ENCODE measurements around the gene FLVCR2. TPM values are rescaled to one million over a fixed set of nuclear protein-coding genes. Genes with fewer than 3 reads are reported as not detected.

The FLVCR2 gene
- total RNA-seq, 1 donor from 2014 or later: 0.79 TPM

GRCh38 chr14:75643985-75644384 is 65.6 kb downstream of the FLVCR2 start:
- TF ChIP-seq CTCF (IDR thresholded peaks at IDR 0.05; ENCODE audit: insufficient read depth, low read length, severe bottlenecking): no peak
- Histone ChIP-seq H3K36me3 (ENCODE audit: control insufficient read depth, insufficient read depth, low read length) (no peaks in the 10 kb centered on the region), H3K4me3 (ENCODE audit: low read depth, low read length) (no peak overlapping the region), H3K27me3 (ENCODE audit: control insufficient read depth, insufficient read depth, low read length) (no peaks in the 10 kb centered on the region)
- DNase-seq (ENCODE audit: low read depth): no peak
- no peak for FAIRE-seq

DNA sequence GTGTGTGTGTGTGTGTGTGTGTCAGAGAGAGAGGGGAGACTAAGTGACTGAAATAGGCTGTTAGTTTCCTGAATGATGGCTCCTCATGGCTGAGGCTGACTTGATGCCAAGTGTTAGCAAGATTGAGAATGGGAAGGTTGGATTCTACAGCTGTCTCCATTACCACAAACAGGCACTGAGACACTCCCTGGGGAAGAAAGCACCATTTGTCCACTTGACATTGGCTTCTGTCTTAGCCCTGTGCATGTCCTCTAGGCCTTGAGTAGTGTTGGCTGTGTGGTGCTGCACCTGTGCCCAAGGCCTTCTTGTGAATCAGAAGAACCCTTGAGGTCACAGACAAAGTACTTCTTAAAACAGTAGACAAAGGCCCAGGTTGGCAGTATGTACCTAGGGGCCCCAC is 66.6 kb downstream of the FLVCR2 start:
- H3K27me3 ChIP-seq (ENCODE audit: control insufficient read depth, insufficient read depth, low read length): no peaks in the 10 kb centered on the region
- FAIRE-seq (no peak), DNase-seq (ENCODE audit: low read depth) (no peak)
- no peaks in the 10 kb centered on the region for H3K36me3 ChIP-seq (ENCODE audit: control insufficient read depth, insufficient read depth, low read length)
- H3K4me3 ChIP-seq (ENCODE audit: low read depth, low read length): no peak overlapping the region
- no peak for TF ChIP-seq CTCF (IDR thresholded peaks at IDR 0.05; ENCODE audit: insufficient read depth, low read length, severe bottlenecking)

- FAIRE-seq: no peak
Measured at GRCh38 chr14:75646762-75647161, 68.3 kb downstream of the FLVCR2 start.

GRCh38 chr14:75647640-75648039 is 69.2 kb downstream of the FLVCR2 start:
- peaks cover 6% of the 10 kb centered on the region for H3K36me3 ChIP-seq (ENCODE audit: control insufficient read depth, insufficient read depth, low read length)
- no peak for DNase-seq (ENCODE audit: low read depth)
- H3K27me3 ChIP-seq (ENCODE audit: control insufficient read depth, insufficient read depth, low read length): no peaks in the 10 kb centered on the region
- TF ChIP-seq CTCF (IDR thresholded peaks at IDR 0.05; ENCODE audit: insufficient read depth, low read length, severe bottlenecking): no peak
- H3K4me3 ChIP-seq (ENCODE audit: low read depth, low read length): no peak overlapping the region
- no peak for FAIRE-seq

More at GRCh38 chr14:75646762-75647161, 68.3 kb downstream of the FLVCR2 start:
- H3K36me3 ChIP-seq (ENCODE audit: control insufficient read depth, insufficient read depth, low read length): peaks cover 3% of the 10 kb centered on the region
- TF ChIP-seq CTCF (IDR thresholded peaks at IDR 0.05; ENCODE audit: insufficient read depth, low read length, severe bottlenecking): no peak
- H3K27me3 ChIP-seq (ENCODE audit: control insufficient read depth, insufficient read depth, low read length): no peaks in the 10 kb centered on the region
- no peak overlapping the region for H3K4me3 ChIP-seq (ENCODE audit: low read depth, low read length)
- no peak for DNase-seq (ENCODE audit: low read depth)

- Histone ChIP-seq H3K36me3 (ENCODE audit: control insufficient read depth, insufficient read depth, low read length) (peaks cover 6% of the 10 kb centered on the region), H3K4me3 (ENCODE audit: low read depth, low read length) (no peak overlapping the region), H3K27me3 (ENCODE audit: control insufficient read depth, insufficient read depth, low read length) (no peaks in the 10 kb centered on the region)
- TF ChIP-seq CTCF (IDR thresholded peaks at IDR 0.05; ENCODE audit: insufficient read depth, low read length, severe bottlenecking): no peak
- FAIRE-seq (peak; percentile 93), DNase-seq (ENCODE audit: low read depth) (peak; percentile 95)
Measured at GRCh38 chr14:75648066-75648838, 69.8 kb downstream of the FLVCR2 start.

- FAIRE-seq: no peak
- Histone ChIP-seq H3K4me3 (ENCODE audit: low read depth, low read length) (no peak overlapping the region), H3K36me3 (ENCODE audit: control insufficient read depth, insufficient read depth, low read length) (peaks cover 6% of the 10 kb centered on the region)
Measured at GRCh38 chr14:75649337-75649736, 70.9 kb downstream of the FLVCR2 start.

More at GRCh38 chr14:75649337-75649736, 70.9 kb downstream of the FLVCR2 start:
- no peak for DNase-seq (ENCODE audit: low read depth)
- no peaks in the 10 kb centered on the region for H3K27me3 ChIP-seq (ENCODE audit: control insufficient read depth, insufficient read depth, low read length)
- no peak for TF ChIP-seq CTCF (IDR thresholded peaks at IDR 0.05; ENCODE audit: insufficient read depth, low read length, severe bottlenecking)

All from bronchial epithelial cell (primary cell).